Neutrophil (primary cell): ENCODE results near the gene EIF3F.

ENCODE experiments used
- H3K27ac ChIP-seq: fragments of 200-600 bp; sonication (generic); 2 replicates; pipeline ENCODE4 v1.5.1; 2016; ENCODE audit warnings: mild to moderate bottlenecking, moderate library complexity
- H3K27me3 ChIP-seq: fragments of 200-600 bp; sonication (generic); 2 replicates; pipeline ENCODE4 v1.6.0; 2016; ENCODE audit warnings: mild to moderate bottlenecking
- H3K36me3 ChIP-seq: fragments of 200-600 bp; sonication (generic); 2 replicates; pipeline ENCODE4 v1.5.1; 2017
- H3K4me1 ChIP-seq, 2 experiments: fragments of 200-600 bp in 1 of 2; sonication (generic) in 1 of 2; 1 replicate in 1 of 2; 2 replicates in 1 of 2; pipeline versions ENCODE4 v1.5.1 to v1.6.1; 2013 to 2016; ENCODE audit warnings: low read depth in 1 of 2, low read length in 1 of 2, mild to moderate bottlenecking in 1 of 2, moderate library complexity in 1 of 2; ENCODE audit not compliant: control insufficient read depth in 1 of 2, insufficient read depth in 1 of 2
- H3K4me3 ChIP-seq, 2 experiments: fragments of 200-600 bp in 1 of 2; sonication (generic) in 1 of 2; 1 replicate in 1 of 2; 2 replicates in 1 of 2; pipeline ENCODE4 v1.5.1; 2013 to 2016; ENCODE audit warnings: low read depth in 1 of 2, low read length in 1 of 2, mild to moderate bottlenecking in 1 of 2, moderate library complexity in 1 of 2
- H3K9me3 ChIP-seq: fragments of 200-600 bp; sonication (generic); 2 replicates; pipeline ENCODE4 v1.5.1; 2016
- TF ChIP-seq, protein P1 (sequence below): fragments of 200-600 bp; sonication (generic); IDR thresholded peaks from 2 replicates; pipeline ENCODE4 v1.5.1; 2016; ENCODE audit warnings: antibody characterized with exemption

EIF3F gene

DNA sequence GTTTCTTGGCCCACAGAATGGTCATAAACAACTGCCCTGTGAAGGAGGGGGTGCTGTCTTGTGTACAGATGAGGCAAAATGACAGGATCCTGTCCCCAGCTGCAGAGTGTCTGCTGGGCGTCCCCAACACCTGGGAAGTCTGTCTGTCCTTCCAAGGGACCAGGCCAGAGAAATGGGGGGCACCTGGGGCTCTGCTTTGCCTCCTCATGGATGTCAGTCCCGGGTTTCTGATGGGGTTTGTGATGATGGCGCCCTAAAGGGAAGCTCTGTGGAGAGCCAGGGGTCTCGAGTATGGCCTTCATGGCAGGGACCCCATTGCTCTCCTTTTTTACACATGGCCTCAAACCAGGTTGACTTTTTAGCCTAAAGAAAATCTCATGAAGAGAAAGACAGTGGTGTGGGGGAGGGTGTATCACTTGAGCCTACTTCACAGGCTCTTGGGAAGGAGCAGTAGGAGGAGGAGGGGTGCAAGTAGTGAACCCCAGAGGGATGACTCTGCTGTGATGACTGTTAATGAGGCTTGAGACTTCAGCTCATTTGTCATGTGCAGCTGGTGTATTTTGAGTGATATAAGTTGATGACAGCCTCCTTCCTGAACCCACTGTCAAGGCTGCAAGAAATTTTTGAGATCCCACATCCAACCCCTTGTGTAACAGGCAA lies 53.3 kb downstream of the EIF3F start:
- H3K4me3 ChIP-seq, result no peak overlapping the region
- H3K27ac ChIP-seq, result no peak overlapping the region
- TF ChIP-seq, protein P1, sequence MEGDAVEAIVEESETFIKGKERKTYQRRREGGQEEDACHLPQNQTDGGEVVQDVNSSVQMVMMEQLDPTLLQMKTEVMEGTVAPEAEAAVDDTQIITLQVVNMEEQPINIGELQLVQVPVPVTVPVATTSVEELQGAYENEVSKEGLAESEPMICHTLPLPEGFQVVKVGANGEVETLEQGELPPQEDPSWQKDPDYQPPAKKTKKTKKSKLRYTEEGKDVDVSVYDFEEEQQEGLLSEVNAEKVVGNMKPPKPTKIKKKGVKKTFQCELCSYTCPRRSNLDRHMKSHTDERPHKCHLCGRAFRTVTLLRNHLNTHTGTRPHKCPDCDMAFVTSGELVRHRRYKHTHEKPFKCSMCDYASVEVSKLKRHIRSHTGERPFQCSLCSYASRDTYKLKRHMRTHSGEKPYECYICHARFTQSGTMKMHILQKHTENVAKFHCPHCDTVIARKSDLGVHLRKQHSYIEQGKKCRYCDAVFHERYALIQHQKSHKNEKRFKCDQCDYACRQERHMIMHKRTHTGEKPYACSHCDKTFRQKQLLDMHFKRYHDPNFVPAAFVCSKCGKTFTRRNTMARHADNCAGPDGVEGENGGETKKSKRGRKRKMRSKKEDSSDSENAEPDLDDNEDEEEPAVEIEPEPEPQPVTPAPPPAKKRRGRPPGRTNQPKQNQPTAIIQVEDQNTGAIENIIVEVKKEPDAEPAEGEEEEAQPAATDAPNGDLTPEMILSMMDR, result no peak
- H3K4me1 ChIP-seq, result no peaks in the 10 kb centered on the region
- no peaks in the 10 kb centered on the region for H3K9me3 ChIP-seq
- no peaks in the 10 kb centered on the region for H3K36me3 ChIP-seq
- peaks cover 35% of the 10 kb centered on the region for H3K27me3 ChIP-seq

- Histone ChIP-seq H3K4me1 (no peaks in the 10 kb centered on the region), H3K9me3 (no peaks in the 10 kb centered on the region), H3K27me3 (peaks cover 39% of the 10 kb centered on the region), H3K4me3 (no peak overlapping the region), H3K27ac (no peak overlapping the region), H3K36me3 (no peaks in the 10 kb centered on the region)
- TF ChIP-seq, protein P1, result no peak
These were observed 53.8 kb downstream of the EIF3F start for GRCh38 chr11:8040921-8041285.

GRCh38 chr11:8041576-8041975 lies 54.4 kb downstream of the EIF3F start:
- Histone ChIP-seq H3K9me3 (no peaks in the 10 kb centered on the region), H3K4me1 (no peaks in the 10 kb centered on the region), H3K4me3 (no peak overlapping the region), H3K36me3 (no peaks in the 10 kb centered on the region), H3K27me3 (peaks cover 45% of the 10 kb centered on the region), H3K27ac (no peak overlapping the region)
- TF ChIP-seq, protein P1, result no peak

DNA sequence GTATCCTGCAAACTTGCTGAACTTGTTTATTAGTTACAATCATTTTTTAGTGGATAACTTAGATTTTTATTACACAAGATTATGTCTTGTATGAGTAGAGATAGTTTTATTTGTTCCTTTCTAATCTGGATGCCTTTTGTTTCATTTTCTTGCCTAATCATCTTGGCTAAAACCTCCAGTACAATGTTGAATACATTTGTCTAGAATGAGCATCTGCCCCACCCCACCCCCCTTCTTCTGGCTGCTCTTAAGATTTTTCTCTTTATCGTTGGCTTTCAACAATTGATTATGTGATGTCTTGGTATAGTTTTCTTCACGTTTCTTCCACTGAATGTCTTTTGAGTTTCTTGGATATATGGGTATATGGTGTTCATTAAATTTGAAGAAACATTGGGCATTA lies 56.6 kb downstream of the EIF3F start:
- H3K27ac ChIP-seq, result no peak overlapping the region
- TF ChIP-seq, protein P1, result no peak
- H3K4me3 ChIP-seq, result no peak overlapping the region
- H3K9me3 ChIP-seq, result no peaks in the 10 kb centered on the region
- H3K4me1 ChIP-seq, result no peaks in the 10 kb centered on the region
- H3K36me3 ChIP-seq, result no peaks in the 10 kb centered on the region
- peaks cover 55% of the 10 kb centered on the region for H3K27me3 ChIP-seq

GRCh38 chr11:8045839-8046238 lies 58.7 kb downstream of the EIF3F start:
- peaks cover 57% of the 10 kb centered on the region for H3K27me3 ChIP-seq
- no peaks in the 10 kb centered on the region for H3K36me3 ChIP-seq
- H3K9me3 ChIP-seq, result no peaks in the 10 kb centered on the region
- no peak overlapping the region for H3K27ac ChIP-seq
- no peaks in the 10 kb centered on the region for H3K4me1 ChIP-seq
- TF ChIP-seq, protein P1, result no peak
- H3K4me3 ChIP-seq, result no peak overlapping the region

DNA sequence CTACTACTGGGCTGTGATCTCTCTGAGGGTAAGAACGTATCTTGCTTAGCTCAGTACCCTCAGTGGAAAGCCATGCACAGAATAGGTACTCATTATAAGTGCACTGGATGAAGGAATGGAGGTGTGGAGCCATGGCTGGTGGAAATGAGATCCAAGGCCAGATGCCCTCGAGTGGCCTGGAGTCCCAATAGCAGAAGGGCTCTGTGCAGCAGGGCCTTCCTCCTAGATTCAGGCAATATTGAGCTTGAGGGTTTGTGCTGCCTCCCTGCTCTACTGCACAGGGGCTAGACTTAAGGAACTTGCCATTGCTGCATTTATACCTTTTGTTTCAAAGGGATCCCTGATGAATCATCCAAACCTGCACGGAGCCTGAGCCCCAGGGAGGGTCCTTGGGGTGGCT lies 60.2 kb downstream of the EIF3F start:
- H3K27ac ChIP-seq, result no peak overlapping the region
- H3K4me1 ChIP-seq, result no peaks in the 10 kb centered on the region
- TF ChIP-seq, protein P1, result no peak
- no peak overlapping the region for H3K4me3 ChIP-seq
- peaks cover 55% of the 10 kb centered on the region for H3K27me3 ChIP-seq
- H3K9me3 ChIP-seq, result no peaks in the 10 kb centered on the region
- no peaks in the 10 kb centered on the region for H3K36me3 ChIP-seq
